ENCODE data around the gene AMBP.

DNA sequence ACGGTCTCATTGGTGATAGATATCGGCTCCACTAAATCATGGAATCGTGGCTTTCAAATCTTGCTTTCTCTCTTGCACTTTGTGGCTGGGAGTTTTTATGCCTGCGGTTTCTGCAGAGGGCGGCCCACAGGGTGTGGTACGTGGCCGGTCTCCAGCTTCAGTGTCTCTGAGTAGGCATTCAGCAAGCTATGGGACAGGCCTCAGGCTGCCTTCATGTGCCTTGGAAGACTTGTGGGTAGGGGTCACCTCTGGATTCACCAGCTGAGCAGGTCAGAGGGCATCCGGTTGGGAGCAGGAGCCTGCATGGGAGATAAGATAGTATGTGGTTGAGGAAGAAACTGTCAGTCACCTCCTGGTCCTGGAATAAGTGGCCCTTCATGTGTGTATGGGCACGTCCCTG is 47.7 kb downstream of the AMBP start:
- TF ChIP-seq, protein P1, sequence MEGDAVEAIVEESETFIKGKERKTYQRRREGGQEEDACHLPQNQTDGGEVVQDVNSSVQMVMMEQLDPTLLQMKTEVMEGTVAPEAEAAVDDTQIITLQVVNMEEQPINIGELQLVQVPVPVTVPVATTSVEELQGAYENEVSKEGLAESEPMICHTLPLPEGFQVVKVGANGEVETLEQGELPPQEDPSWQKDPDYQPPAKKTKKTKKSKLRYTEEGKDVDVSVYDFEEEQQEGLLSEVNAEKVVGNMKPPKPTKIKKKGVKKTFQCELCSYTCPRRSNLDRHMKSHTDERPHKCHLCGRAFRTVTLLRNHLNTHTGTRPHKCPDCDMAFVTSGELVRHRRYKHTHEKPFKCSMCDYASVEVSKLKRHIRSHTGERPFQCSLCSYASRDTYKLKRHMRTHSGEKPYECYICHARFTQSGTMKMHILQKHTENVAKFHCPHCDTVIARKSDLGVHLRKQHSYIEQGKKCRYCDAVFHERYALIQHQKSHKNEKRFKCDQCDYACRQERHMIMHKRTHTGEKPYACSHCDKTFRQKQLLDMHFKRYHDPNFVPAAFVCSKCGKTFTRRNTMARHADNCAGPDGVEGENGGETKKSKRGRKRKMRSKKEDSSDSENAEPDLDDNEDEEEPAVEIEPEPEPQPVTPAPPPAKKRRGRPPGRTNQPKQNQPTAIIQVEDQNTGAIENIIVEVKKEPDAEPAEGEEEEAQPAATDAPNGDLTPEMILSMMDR (IDR thresholded peaks at IDR 0.05; ENCODE audit: low read depth, low read length, poor library complexity, severe bottlenecking), result no peak
- TF ChIP-seq EZH2phosphoT487 (IDR thresholded peaks at IDR 0.05; ENCODE audit: borderline replicate concordance, low read length), result no peak

All from DOHH2 (cell line).